Testis (tissue), 2 donors: ENCODE data around the gene ABCA13.

Source experiments
- CTCF ChIP-seq, 3 experiments: fragments of 450-650 bp in 2 of 3; fragments of 200-600 bp in 1 of 3; sonication (generic) in 1 of 3; IDR thresholded peaks; one replicate each; pipeline ENCODE4 v1.5.1; 2016 to 2019; ENCODE audit warnings: antibody characterized with exemption in 3 of 3, mild to moderate bottlenecking in 2 of 3, moderate library complexity in 1 of 3
- POLR2A ChIP-seq: fragments of 450-650 bp; IDR thresholded peaks from one replicate; pipeline ENCODE4 v1.6.1; 2017; ENCODE audit warnings: antibody characterized with exemption, mild to moderate bottlenecking, moderate library complexity

- TF ChIP-seq CTCF (IDR thresholded peaks at IDR 0.05) (no peak), POLR2A (no peak)
These were observed 369.5 kb downstream of the ABCA13 start for GRCh38 chr7:48540746-48541145.
